ENCODE measurements around the gene PELI2.
A peak's percentile ranks its signal among the peaks of the same experiment; 100 is the strongest.

PELI2 gene

GRCh38 chr14:56273951-56274350, 155.7 kb downstream of the PELI2 start:
- ATAC-seq (no peak), DNase-seq (no peak)
- H3K27me3 Mint-ChIP-seq, result no peaks in the 10 kb centered on the region
- no peak overlapping the region for H3K27ac Mint-ChIP-seq
- H3K4me1 Mint-ChIP-seq, result no peaks in the 10 kb centered on the region
- no peak overlapping the region for H3K4me3 Mint-ChIP-seq
- no peaks in the 10 kb centered on the region for H3K36me3 Mint-ChIP-seq (ENCODE audit: low read depth)
- no peaks in the 10 kb centered on the region for H3K9me3 Mint-ChIP-seq

- Mint-ChIP-seq H3K4me3 (no peak overlapping the region), H3K36me3 (ENCODE audit: low read depth) (no peaks in the 10 kb centered on the region), H3K9me3 (no peaks in the 10 kb centered on the region), H3K27ac (no peak overlapping the region), H3K4me1 (no peaks in the 10 kb centered on the region), H3K27me3 (no peaks in the 10 kb centered on the region)
- DNase-seq, result no peak
- no peak for ATAC-seq
Observed at GRCh38 chr14:56274556-56274955, 156.3 kb downstream of the PELI2 start.

GRCh38 chr14:56276108-56276507, 157.9 kb downstream of the PELI2 start:
- Mint-ChIP-seq H3K27ac (no peak overlapping the region), H3K27me3 (no peaks in the 10 kb centered on the region), H3K4me3 (no peak overlapping the region), H3K36me3 (ENCODE audit: low read depth) (no peaks in the 10 kb centered on the region), H3K4me1 (no peaks in the 10 kb centered on the region), H3K9me3 (no peaks in the 10 kb centered on the region)
- DNase-seq, result no peak
- ATAC-seq, result no peak

GRCh38 chr14:56278383-56278782, 160.2 kb downstream of the PELI2 start:
- no peak for DNase-seq
- Mint-ChIP-seq H3K4me3 (no peak overlapping the region), H3K27ac (no peak overlapping the region), H3K9me3 (no peaks in the 10 kb centered on the region), H3K4me1 (no peaks in the 10 kb centered on the region), H3K27me3 (no peaks in the 10 kb centered on the region), H3K36me3 (ENCODE audit: low read depth) (no peaks in the 10 kb centered on the region)
- no peak for ATAC-seq

- Mint-ChIP-seq H3K4me3 (no peak overlapping the region), H3K27me3 (no peaks in the 10 kb centered on the region), H3K36me3 (ENCODE audit: low read depth) (no peaks in the 10 kb centered on the region), H3K4me1 (no peaks in the 10 kb centered on the region), H3K9me3 (no peaks in the 10 kb centered on the region), H3K27ac (no peak overlapping the region)
- no peak for DNase-seq
- ATAC-seq, result no peak
Observed at GRCh38 chr14:56280843-56281242, 162.6 kb downstream of the PELI2 start.

- no peaks in the 10 kb centered on the region for H3K4me1 Mint-ChIP-seq
- H3K36me3 Mint-ChIP-seq (ENCODE audit: low read depth), result no peaks in the 10 kb centered on the region
- no peak for ATAC-seq
- DNase-seq, result no peak
- no peaks in the 10 kb centered on the region for H3K27me3 Mint-ChIP-seq
- no peak overlapping the region for H3K4me3 Mint-ChIP-seq
- no peaks in the 10 kb centered on the region for H3K9me3 Mint-ChIP-seq
- H3K27ac Mint-ChIP-seq, result no peak overlapping the region
Observed at GRCh38 chr14:56282179-56282578, 164.0 kb downstream of the PELI2 start.

GRCh38 chr14:56284641-56285040, 166.4 kb downstream of the PELI2 start:
- no peaks in the 10 kb centered on the region for H3K27me3 Mint-ChIP-seq
- no peak for ATAC-seq

GRCh38 chr14:56289155-56289554, 170.9 kb downstream of the PELI2 start:
- no peaks in the 10 kb centered on the region for H3K4me1 Mint-ChIP-seq

More at GRCh38 chr14:56284641-56285040, 166.4 kb downstream of the PELI2 start:
- Mint-ChIP-seq H3K4me3 (no peak overlapping the region), H3K4me1 (no peaks in the 10 kb centered on the region), H3K27ac (no peak overlapping the region), H3K9me3 (no peaks in the 10 kb centered on the region), H3K36me3 (ENCODE audit: low read depth) (peaks cover under 1% of the 10 kb centered on the region)
- no peak for DNase-seq

GRCh38 chr14:56290195-56290594, 172.0 kb downstream of the PELI2 start:
- no peak for ATAC-seq
- Mint-ChIP-seq H3K4me1 (no peaks in the 10 kb centered on the region), H3K27me3 (no peaks in the 10 kb centered on the region), H3K9me3 (no peaks in the 10 kb centered on the region), H3K36me3 (ENCODE audit: low read depth) (peaks cover 3% of the 10 kb centered on the region), H3K4me3 (no peak overlapping the region), H3K27ac (no peak overlapping the region)
- DNase-seq, result no peak

More at GRCh38 chr14:56289155-56289554, 170.9 kb downstream of the PELI2 start:
- DNase-seq (no peak), ATAC-seq (no peak)
- no peaks in the 10 kb centered on the region for H3K9me3 Mint-ChIP-seq
- H3K36me3 Mint-ChIP-seq (ENCODE audit: low read depth), result peaks cover 3% of the 10 kb centered on the region
- no peak overlapping the region for H3K4me3 Mint-ChIP-seq
- H3K27ac Mint-ChIP-seq, result no peak overlapping the region
- no peaks in the 10 kb centered on the region for H3K27me3 Mint-ChIP-seq

GRCh38 chr14:56292970-56293369, 174.8 kb downstream of the PELI2 start:
- no peaks in the 10 kb centered on the region for H3K4me1 Mint-ChIP-seq
- H3K9me3 Mint-ChIP-seq, result no peaks in the 10 kb centered on the region
- H3K4me3 Mint-ChIP-seq, result no peak overlapping the region
- ATAC-seq, result no peak
- H3K27ac Mint-ChIP-seq, result no peak overlapping the region
- H3K27me3 Mint-ChIP-seq, result no peaks in the 10 kb centered on the region
- peaks cover 6% of the 10 kb centered on the region for H3K36me3 Mint-ChIP-seq (ENCODE audit: low read depth)
- no peak for DNase-seq

- Mint-ChIP-seq H3K27ac (no peak overlapping the region), H3K4me1 (no peaks in the 10 kb centered on the region), H3K4me3 (no peak overlapping the region), H3K9me3 (no peaks in the 10 kb centered on the region), H3K27me3 (no peaks in the 10 kb centered on the region), H3K36me3 (ENCODE audit: low read depth) (peaks cover 6% of the 10 kb centered on the region)
- DNase-seq (no peak), ATAC-seq (peak; percentile 47)
Observed at GRCh38 chr14:56293506-56293905, 175.3 kb downstream of the PELI2 start.

GRCh38 chr14:56294128-56294527, 175.9 kb downstream of the PELI2 start:
- no peak for DNase-seq
- ATAC-seq, result no peak
- Mint-ChIP-seq H3K27ac (no peak overlapping the region), H3K9me3 (no peaks in the 10 kb centered on the region), H3K4me1 (no peaks in the 10 kb centered on the region), H3K4me3 (no peak overlapping the region), H3K36me3 (ENCODE audit: low read depth) (peaks cover 6% of the 10 kb centered on the region), H3K27me3 (no peaks in the 10 kb centered on the region)

GRCh38 chr14:56295743-56296142, 177.5 kb downstream of the PELI2 start:
- H3K9me3 Mint-ChIP-seq, result no peaks in the 10 kb centered on the region
- no peaks in the 10 kb centered on the region for H3K4me1 Mint-ChIP-seq
- peaks cover 3% of the 10 kb centered on the region for H3K36me3 Mint-ChIP-seq (ENCODE audit: low read depth)
- H3K4me3 Mint-ChIP-seq, result no peak overlapping the region
- no peak overlapping the region for H3K27ac Mint-ChIP-seq
- DNase-seq (no peak), ATAC-seq (no peak)
- no peaks in the 10 kb centered on the region for H3K27me3 Mint-ChIP-seq

- Mint-ChIP-seq H3K27ac (no peak overlapping the region), H3K4me1 (no peaks in the 10 kb centered on the region), H3K4me3 (no peak overlapping the region), H3K36me3 (ENCODE audit: low read depth) (peaks cover 3% of the 10 kb centered on the region), H3K9me3 (no peaks in the 10 kb centered on the region), H3K27me3 (no peaks in the 10 kb centered on the region)
- no peak for ATAC-seq
- no peak for DNase-seq
Observed at GRCh38 chr14:56297449-56297848, 179.2 kb downstream of the PELI2 start.

GRCh38 chr14:56299306-56299984, 181.2 kb downstream of the PELI2 start:
- Mint-ChIP-seq H3K4me3 (no peak overlapping the region), H3K27me3 (no peaks in the 10 kb centered on the region), H3K9me3 (no peaks in the 10 kb centered on the region), H3K36me3 (ENCODE audit: low read depth) (peaks cover 3% of the 10 kb centered on the region), H3K27ac (no peak overlapping the region), H3K4me1 (no peaks in the 10 kb centered on the region)
- DNase-seq (no peak), ATAC-seq (no peak)

GRCh38 chr14:56300495-56300894, 182.3 kb downstream of the PELI2 start:
- no peak for ATAC-seq
- H3K27me3 Mint-ChIP-seq, result no peaks in the 10 kb centered on the region
- no peak overlapping the region for H3K4me3 Mint-ChIP-seq
- no peaks in the 10 kb centered on the region for H3K4me1 Mint-ChIP-seq
- no peak overlapping the region for H3K27ac Mint-ChIP-seq
- no peaks in the 10 kb centered on the region for H3K9me3 Mint-ChIP-seq
- peaks cover 3% of the 10 kb centered on the region for H3K36me3 Mint-ChIP-seq (ENCODE audit: low read depth)
- no peak for DNase-seq
